GM19193 (cell line): ENCODE results near the gene CLDN11.

Experiments
- POLR2A ChIP-seq: IDR thresholded peaks from 4 replicates; pipeline ENCODE4 v1.6.1; 2011; ENCODE audit not compliant: insufficient read depth, insufficient read length; ENCODE audit errors: extremely low read depth

The CLDN11 gene

GRCh38 chr3:170441412-170441811, 22.7 kb downstream of the CLDN11 start:
- TF ChIP-seq POLR2A, result no peak

- no peak for TF ChIP-seq POLR2A
Observed at GRCh38 chr3:170442947-170443346, 24.3 kb downstream of the CLDN11 start.

GRCh38 chr3:170443457-170443856, 24.8 kb downstream of the CLDN11 start:
- TF ChIP-seq POLR2A, result no peak

- no peak for TF ChIP-seq POLR2A
Observed at GRCh38 chr3:170448584-170448983, 29.9 kb downstream of the CLDN11 start.

- TF ChIP-seq POLR2A, result no peak
Observed at GRCh38 chr3:170450039-170450438, 31.4 kb downstream of the CLDN11 start.

- TF ChIP-seq POLR2A, result no peak
Observed at GRCh38 chr3:170454509-170454908, 35.8 kb downstream of the CLDN11 start.

DNA sequence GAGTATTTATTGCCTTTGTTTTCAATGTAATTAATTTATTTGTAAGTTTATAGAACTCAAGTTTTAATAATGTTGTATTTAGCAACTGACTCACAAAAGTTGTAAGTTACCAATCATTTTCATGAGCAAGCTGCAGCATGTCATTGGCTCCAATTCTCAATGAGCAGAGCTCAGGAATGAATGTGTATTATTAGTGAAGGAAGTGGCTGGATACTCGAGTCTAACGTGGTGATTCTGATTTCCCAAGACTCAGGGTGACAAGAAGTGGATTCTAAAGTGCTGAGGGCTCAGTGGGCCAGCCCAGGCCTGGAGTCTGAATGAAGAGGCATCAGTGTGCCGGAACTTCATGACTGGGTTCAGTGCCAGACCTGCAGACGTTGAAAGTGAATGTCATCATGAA, 39.6 kb downstream of the CLDN11 start:
- TF ChIP-seq POLR2A, result no peak

DNA sequence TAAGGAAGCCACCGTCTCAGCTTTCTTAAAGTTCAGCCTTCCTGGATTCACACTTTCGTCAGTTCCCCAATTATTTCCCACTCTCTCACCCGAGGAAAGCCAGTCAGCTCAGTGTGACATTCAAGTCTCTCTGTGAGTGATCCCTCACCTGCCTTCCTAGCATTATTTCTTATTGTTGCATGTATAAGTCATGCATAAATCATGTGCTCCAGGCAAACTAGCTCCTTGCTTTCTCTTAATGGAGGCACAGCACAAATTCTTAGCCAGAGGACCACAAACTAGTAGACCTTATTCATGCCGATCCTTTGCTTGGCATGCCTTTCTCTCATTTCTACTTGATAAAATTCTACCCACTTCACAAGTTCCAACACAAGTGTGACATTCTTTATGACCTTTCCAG, 44.3 kb downstream of the CLDN11 start:
- no peak for TF ChIP-seq POLR2A

GRCh38 chr3:170465955-170466354, 47.3 kb downstream of the CLDN11 start:
- no peak for TF ChIP-seq POLR2A

- no peak for TF ChIP-seq POLR2A
Observed at GRCh38 chr3:170467007-170467406, 48.3 kb downstream of the CLDN11 start.

DNA sequence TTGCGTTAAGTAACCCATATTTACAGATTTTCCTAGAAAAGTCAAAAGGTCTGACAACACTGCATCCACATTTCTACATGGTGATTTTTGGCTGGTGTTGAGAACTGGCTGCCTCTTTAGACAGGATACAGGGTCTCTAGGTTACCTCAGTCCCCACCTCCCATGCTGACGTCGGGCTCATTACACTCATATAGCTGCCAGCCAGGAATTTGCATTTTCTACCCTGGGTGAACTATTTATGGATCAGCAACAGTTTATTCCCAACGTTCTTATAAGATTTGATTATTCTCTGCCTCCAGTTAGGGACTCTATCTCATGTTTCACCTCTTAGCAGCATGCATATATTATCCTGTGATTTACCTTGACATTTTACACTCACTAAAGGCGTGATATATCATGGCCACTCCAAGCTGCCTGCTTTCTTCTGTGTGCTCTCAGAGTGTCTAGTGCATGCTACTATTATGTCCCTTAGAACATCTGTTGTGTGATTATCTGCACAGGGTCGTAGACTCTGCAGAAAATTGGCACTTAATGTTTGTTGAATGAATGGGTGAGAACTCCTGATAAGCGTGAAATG, 49.0 kb downstream of the CLDN11 start:
- no peak for TF ChIP-seq POLR2A

GRCh38 chr3:170469151-170470062, 50.7 kb downstream of the CLDN11 start:
- no peak for TF ChIP-seq POLR2A

DNA sequence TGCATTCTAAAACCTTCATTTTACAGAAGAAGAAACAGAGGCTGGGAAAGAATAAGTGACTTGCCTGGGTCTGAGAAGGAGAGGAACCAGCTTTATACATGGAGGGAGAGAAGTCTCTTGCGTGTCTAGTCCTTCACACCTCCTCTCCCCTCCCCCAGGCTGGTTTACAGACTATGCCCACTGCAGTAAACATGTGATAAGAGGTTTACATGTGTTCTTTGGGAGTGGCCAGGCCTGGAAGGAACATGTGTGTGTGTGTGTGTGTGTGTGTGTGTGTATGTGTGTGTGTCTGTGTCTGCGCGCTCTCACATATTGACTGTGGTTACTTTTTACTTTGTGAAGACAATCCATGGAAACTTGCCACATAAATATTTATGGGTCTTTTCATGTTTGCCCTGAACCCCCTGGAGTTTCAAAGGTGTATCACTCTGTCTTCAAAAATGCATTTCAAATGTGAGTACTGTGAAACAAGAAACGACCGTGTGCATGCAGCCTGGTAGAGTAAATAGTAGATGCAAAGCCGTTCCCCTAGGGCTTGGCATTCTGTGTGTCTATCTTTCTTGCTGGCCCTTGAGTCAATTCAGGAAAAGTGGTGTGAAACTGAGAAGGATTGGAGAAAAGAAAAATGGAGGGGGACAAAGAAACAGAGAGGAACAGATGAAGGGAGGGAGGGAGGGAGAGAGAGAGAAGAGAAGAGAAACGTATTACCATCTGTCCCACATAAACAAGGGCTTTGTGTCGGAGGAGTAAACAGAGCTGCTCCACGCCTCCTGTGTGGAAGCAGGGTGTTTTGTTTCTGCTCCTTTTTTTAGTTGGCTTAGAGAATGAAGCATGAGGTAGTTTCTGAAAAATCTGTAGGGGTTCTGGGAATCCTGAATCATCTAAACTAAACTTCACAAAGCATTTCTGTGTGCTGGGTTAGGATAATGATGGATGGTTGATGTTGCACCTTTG, 51.7 kb downstream of the CLDN11 start:
- TF ChIP-seq POLR2A, result no peak

- TF ChIP-seq POLR2A, result no peak
Observed at GRCh38 chr3:170471149-170471548, 52.5 kb downstream of the CLDN11 start.

- TF ChIP-seq POLR2A, result no peak
Observed at GRCh38 chr3:170473358-170473757, 54.7 kb downstream of the CLDN11 start.
